Neural cell (in vitro differentiated cells): ENCODE measurements around the gene REPIN1. TPM values are rescaled to one million over a fixed set of nuclear protein-coding genes. Genes with fewer than 3 reads are reported as not detected.

Experiments used
- H2AFZ ChIP-seq: fragments of 200-600, 300-800 bp; sonication (generic), shearing (Covaris generic); 2 replicates; pipeline ENCODE4 v1.6.0; 2014; ENCODE audit warnings: low read depth, mild to moderate bottlenecking, antibody characterized with exemption, low read length, moderate library complexity
- H3F3A ChIP-seq: fragments of 200-600 bp; shearing (Covaris generic); 2 replicates; pipeline ENCODE4 v1.6.1; 2016; ENCODE audit warnings: mild to moderate bottlenecking, moderate library complexity, mixed read lengths, antibody characterized with exemption, low read length; ENCODE audit not compliant: insufficient read depth, poor library complexity, severe bottlenecking
- H3K27ac ChIP-seq: fragments of 200-600, 300-800 bp; sonication (generic), shearing (Covaris generic); 2 replicates; pipeline ENCODE4 v1.5.1; 2014; ENCODE audit warnings: mild to moderate bottlenecking, low read length, moderate library complexity
- H3K27me3 ChIP-seq: fragments of 300-800, 200-600 bp; sonication (generic), shearing (Covaris generic); 2 replicates; pipeline ENCODE4 v1.6.0; 2014; ENCODE audit warnings: mild to moderate bottlenecking, low read depth, low read length, moderate library complexity; ENCODE audit not compliant: insufficient read depth
- H3K36me3 ChIP-seq: fragments of 300-800, 200-600 bp; sonication (generic), shearing (Covaris generic); 2 replicates; pipeline ENCODE4 v1.5.1; 2014; ENCODE audit warnings: mild to moderate bottlenecking, antibody characterized with exemption, low read length, moderate library complexity; ENCODE audit not compliant: insufficient read depth
- H3K4me2 ChIP-seq: fragments of 300-800, 200-600 bp; sonication (generic), shearing (Covaris generic); 2 replicates; pipeline ENCODE4 v1.6.0; 2014; ENCODE audit warnings: mild to moderate bottlenecking, low read length
- H3K4me3 ChIP-seq: fragments of 300-800, 200-600 bp; sonication (generic), shearing (Covaris generic); 2 replicates; pipeline ENCODE4 v1.5.1; 2014; ENCODE audit warnings: mild to moderate bottlenecking, low read length, moderate library complexity
- H3K79me2 ChIP-seq: fragments of 200-600 bp; shearing (Covaris generic); replicated peaks from 2 replicates; pipeline ENCODE4 v1.6.0; 2014; ENCODE audit warnings: mild to moderate bottlenecking, low read length, moderate library complexity; ENCODE audit not compliant: insufficient read depth
- H3K9ac ChIP-seq: fragments of 300-800, 200-600 bp; sonication (generic), shearing (Covaris generic); 2 replicates; pipeline ENCODE4 v1.6.1; 2016; ENCODE audit warnings: mild to moderate bottlenecking, low read length, mixed read lengths
- H3K9me2 ChIP-seq: fragments of 200-600 bp; shearing (Covaris generic); 2 replicates; pipeline ENCODE4 v1.6.1; 2016; ENCODE audit warnings: mild to moderate bottlenecking, low read length, mixed read lengths; ENCODE audit not compliant: insufficient read depth
- H3K9me3 ChIP-seq: fragments of 200-600, 300-800 bp; sonication (generic), shearing (Covaris generic); 2 replicates; pipeline ENCODE4 v1.6.1; 2016; ENCODE audit warnings: mild to moderate bottlenecking, mixed run types, low read length, moderate library complexity, mixed read lengths
- H4K20me1 ChIP-seq: fragments of 200-600 bp; shearing (Covaris generic); 2 replicates; pipeline ENCODE4 v1.6.1; 2016; ENCODE audit warnings: mild to moderate bottlenecking, mixed run types; ENCODE audit not compliant: insufficient read depth
- EP300 ChIP-seq: fragments of 450-650 bp; conservative IDR thresholded peaks from 2 replicates; pipeline ENCODE4 v1.6.1; 2014; ENCODE audit warnings: antibody characterized with exemption, mild to moderate bottlenecking, moderate library complexity; ENCODE audit not compliant: poor library complexity, severe bottlenecking
- EZH2 ChIP-seq: fragments of 200-600, 300-800 bp; shearing (Covaris generic), sonication (generic); IDR thresholded peaks from 2 replicates; pipeline ENCODE4 v1.6.1; 2014; ENCODE audit warnings: antibody characterized with exemption, low read length, borderline replicate concordance, mild to moderate bottlenecking; ENCODE audit not compliant: insufficient read depth, poor library complexity, severe bottlenecking
- MXI1 ChIP-seq: fragments of 450-650 bp; conservative IDR thresholded peaks from 2 replicates; pipeline ENCODE4 v1.6.1; 2014; ENCODE audit warnings: antibody characterized with exemption, mild to moderate bottlenecking; ENCODE audit not compliant: poor library complexity, severe bottlenecking
- POLR2AphosphoS5 ChIP-seq: IDR thresholded peaks from 2 replicates; pipeline ENCODE4 v1.6.1; 2012
- RAD21 ChIP-seq: fragments of 450-650 bp; conservative IDR thresholded peaks from 2 replicates; pipeline ENCODE4 v1.6.1; 2014; ENCODE audit warnings: antibody characterized with exemption, mild to moderate bottlenecking, moderate library complexity
- SMC3 ChIP-seq: fragments of 450-650 bp; conservative IDR thresholded peaks from 2 replicates; pipeline ENCODE4 v1.6.1; 2014; ENCODE audit warnings: antibody characterized with exemption, mild to moderate bottlenecking, moderate library complexity; ENCODE audit not compliant: poor library complexity
- TAF1 ChIP-seq: IDR thresholded peaks from 2 replicates; pipeline ENCODE4 v1.6.1; 2012; ENCODE audit warnings: low read depth
- polyA plus RNA-seq: library from polyadenylated mRNA; depleted of rRNA; stranded (reverse); fragments of >200 nt; gene quantifications from 2 replicates; pipeline ENCODE4 v1.2.3, GENCODE V29; 2014
- TF ChIP-seq, protein P1 (sequence below): IDR thresholded peaks from 2 replicates; pipeline ENCODE4 v1.6.1; 2012; ENCODE audit warnings: borderline replicate concordance
- TF ChIP-seq, protein P2 (sequence below): fragments of 450-650 bp; IDR thresholded peaks from 2 replicates; pipeline ENCODE4 v1.5.1; 2014; ENCODE audit warnings: antibody characterized with exemption, mild to moderate bottlenecking, moderate library complexity; ENCODE audit not compliant: poor library complexity, severe bottlenecking

Gene REPIN1
- polyA plus RNA-seq, 1 donor from 2014 or later = 95.5 TPM

DNA sequence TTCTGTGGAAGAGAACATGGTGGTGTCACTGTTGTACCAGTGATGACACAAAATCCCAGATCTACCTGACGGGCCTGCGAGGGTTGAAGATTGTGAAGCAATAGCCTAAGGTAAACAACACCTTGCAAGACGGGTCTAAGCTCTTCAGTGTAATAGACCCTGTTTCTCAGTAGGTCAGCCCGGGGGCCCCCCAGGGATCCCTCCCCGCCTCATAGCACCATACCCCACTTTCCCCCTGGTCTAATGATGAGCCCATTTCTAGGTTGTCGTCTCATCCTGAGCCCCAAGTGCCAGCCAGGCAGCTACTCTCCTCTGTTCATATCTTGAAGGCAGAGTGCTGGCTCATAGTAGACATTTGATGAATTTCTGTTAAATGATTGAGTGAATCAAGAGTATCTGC, 42.7 kb upstream of the REPIN1 start:
- no peaks in the 10 kb centered on the region for H3K9me2 ChIP-seq
- no peaks in the 10 kb centered on the region for H3F3A ChIP-seq
- TF ChIP-seq EP300 = no peak
- TF ChIP-seq MXI1 = no peak
- no peak for TF ChIP-seq POLR2AphosphoS5
- H3K4me3 ChIP-seq = no peak overlapping the region
- no peaks in the 10 kb centered on the region for H3K9me3 ChIP-seq
- H3K36me3 ChIP-seq = no peaks in the 10 kb centered on the region
- H2AFZ ChIP-seq = no peak overlapping the region
- no peak overlapping the region for H3K27ac ChIP-seq
- H3K27me3 ChIP-seq = no peaks in the 10 kb centered on the region
- no peaks in the 10 kb centered on the region for H3K79me2 ChIP-seq
- no peak overlapping the region for H3K9ac ChIP-seq
- H4K20me1 ChIP-seq = no peaks in the 10 kb centered on the region
- H3K4me2 ChIP-seq = no peak overlapping the region

DNA sequence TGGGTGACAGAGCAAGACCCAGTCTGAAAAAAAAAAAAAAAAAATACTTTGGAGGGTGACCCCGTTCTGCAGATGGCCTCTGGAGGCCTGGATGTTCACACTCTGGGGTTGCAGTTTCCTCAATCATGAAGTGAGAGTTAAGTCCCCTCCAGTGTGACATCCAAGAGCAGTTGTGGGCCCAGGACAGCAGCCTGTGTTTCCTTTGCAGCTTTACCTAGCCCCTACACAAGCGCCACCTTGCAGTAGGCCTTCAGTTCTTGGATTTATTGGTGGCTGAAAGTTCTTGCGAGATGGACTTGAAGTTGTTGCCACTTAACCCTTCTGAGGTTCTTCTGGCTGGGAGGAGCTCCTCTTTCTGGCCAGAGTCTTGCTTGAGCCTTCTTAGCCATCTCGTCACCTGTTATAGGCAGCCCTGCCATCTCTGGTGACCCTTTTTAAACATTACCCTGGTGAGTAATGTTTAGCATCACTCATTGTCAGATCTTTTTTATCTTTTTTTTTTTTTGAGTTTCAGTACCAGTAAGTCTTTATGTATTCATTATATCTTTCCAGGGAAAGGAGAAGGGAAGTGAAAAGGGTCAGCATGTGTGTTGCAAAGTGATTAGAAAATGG, 41.9 kb upstream of the REPIN1 start:
- Histone ChIP-seq H3K27me3 (no peaks in the 10 kb centered on the region), H4K20me1 (no peaks in the 10 kb centered on the region), H3K79me2 (no peaks in the 10 kb centered on the region), H3K9ac (no peak overlapping the region), H3K9me2 (no peaks in the 10 kb centered on the region), H3K4me2 (no peak overlapping the region), H2AFZ (no peak overlapping the region), H3F3A (no peaks in the 10 kb centered on the region), H3K9me3 (no peaks in the 10 kb centered on the region), H3K36me3 (no peaks in the 10 kb centered on the region), H3K4me3 (no peak overlapping the region), H3K27ac (no peak overlapping the region)
- TF ChIP-seq, protein P1, sequence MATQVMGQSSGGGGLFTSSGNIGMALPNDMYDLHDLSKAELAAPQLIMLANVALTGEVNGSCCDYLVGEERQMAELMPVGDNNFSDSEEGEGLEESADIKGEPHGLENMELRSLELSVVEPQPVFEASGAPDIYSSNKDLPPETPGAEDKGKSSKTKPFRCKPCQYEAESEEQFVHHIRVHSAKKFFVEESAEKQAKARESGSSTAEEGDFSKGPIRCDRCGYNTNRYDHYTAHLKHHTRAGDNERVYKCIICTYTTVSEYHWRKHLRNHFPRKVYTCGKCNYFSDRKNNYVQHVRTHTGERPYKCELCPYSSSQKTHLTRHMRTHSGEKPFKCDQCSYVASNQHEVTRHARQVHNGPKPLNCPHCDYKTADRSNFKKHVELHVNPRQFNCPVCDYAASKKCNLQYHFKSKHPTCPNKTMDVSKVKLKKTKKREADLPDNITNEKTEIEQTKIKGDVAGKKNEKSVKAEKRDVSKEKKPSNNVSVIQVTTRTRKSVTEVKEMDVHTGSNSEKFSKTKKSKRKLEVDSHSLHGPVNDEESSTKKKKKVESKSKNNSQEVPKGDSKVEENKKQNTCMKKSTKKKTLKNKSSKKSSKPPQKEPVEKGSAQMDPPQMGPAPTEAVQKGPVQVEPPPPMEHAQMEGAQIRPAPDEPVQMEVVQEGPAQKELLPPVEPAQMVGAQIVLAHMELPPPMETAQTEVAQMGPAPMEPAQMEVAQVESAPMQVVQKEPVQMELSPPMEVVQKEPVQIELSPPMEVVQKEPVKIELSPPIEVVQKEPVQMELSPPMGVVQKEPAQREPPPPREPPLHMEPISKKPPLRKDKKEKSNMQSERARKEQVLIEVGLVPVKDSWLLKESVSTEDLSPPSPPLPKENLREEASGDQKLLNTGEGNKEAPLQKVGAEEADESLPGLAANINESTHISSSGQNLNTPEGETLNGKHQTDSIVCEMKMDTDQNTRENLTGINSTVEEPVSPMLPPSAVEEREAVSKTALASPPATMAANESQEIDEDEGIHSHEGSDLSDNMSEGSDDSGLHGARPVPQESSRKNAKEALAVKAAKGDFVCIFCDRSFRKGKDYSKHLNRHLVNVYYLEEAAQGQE = no peak
- TF ChIP-seq, protein P2, sequence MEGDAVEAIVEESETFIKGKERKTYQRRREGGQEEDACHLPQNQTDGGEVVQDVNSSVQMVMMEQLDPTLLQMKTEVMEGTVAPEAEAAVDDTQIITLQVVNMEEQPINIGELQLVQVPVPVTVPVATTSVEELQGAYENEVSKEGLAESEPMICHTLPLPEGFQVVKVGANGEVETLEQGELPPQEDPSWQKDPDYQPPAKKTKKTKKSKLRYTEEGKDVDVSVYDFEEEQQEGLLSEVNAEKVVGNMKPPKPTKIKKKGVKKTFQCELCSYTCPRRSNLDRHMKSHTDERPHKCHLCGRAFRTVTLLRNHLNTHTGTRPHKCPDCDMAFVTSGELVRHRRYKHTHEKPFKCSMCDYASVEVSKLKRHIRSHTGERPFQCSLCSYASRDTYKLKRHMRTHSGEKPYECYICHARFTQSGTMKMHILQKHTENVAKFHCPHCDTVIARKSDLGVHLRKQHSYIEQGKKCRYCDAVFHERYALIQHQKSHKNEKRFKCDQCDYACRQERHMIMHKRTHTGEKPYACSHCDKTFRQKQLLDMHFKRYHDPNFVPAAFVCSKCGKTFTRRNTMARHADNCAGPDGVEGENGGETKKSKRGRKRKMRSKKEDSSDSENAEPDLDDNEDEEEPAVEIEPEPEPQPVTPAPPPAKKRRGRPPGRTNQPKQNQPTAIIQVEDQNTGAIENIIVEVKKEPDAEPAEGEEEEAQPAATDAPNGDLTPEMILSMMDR = no peak
- no peak for TF ChIP-seq TAF1
- no peak for TF ChIP-seq EP300
- no peak for TF ChIP-seq MXI1
- TF ChIP-seq POLR2AphosphoS5 = no peak
- no peak for TF ChIP-seq EZH2
- no peak for TF ChIP-seq SMC3
- no peak for TF ChIP-seq RAD21
